ENCODE data around the gene CHPF2.

Gene CHPF2

GRCh38 chr7:151249034-151249731 lies 16.9 kb downstream of the CHPF2 start:
- Histone ChIP-seq H3K36me3 (no peaks in the 10 kb centered on the region), H3K4me1 (peaks cover 14% of the 10 kb centered on the region), H3K4me3 (ENCODE audit: low read depth, low read length) (peak overlapping the region; percentile 42), H3K27me3 (peaks cover 4% of the 10 kb centered on the region), H3K9me3 (no peaks in the 10 kb centered on the region)
- DNase-seq, result peak; percentile 66
- no peak for TF ChIP-seq CTCF (IDR thresholded peaks at IDR 0.05; ENCODE audit: low read depth, low read length)

- Histone ChIP-seq H3K4me3 (ENCODE audit: low read depth, low read length) (no peak overlapping the region), H3K4me1 (peaks cover 9% of the 10 kb centered on the region), H3K9me3 (no peaks in the 10 kb centered on the region), H3K27me3 (peaks cover 4% of the 10 kb centered on the region), H3K36me3 (no peaks in the 10 kb centered on the region)
- DNase-seq, result no peak
- no peak for TF ChIP-seq CTCF (IDR thresholded peaks at IDR 0.05; ENCODE audit: low read depth, low read length)
Observed at GRCh38 chr7:151249732-151250072, 17.4 kb downstream of the CHPF2 start.

DNA sequence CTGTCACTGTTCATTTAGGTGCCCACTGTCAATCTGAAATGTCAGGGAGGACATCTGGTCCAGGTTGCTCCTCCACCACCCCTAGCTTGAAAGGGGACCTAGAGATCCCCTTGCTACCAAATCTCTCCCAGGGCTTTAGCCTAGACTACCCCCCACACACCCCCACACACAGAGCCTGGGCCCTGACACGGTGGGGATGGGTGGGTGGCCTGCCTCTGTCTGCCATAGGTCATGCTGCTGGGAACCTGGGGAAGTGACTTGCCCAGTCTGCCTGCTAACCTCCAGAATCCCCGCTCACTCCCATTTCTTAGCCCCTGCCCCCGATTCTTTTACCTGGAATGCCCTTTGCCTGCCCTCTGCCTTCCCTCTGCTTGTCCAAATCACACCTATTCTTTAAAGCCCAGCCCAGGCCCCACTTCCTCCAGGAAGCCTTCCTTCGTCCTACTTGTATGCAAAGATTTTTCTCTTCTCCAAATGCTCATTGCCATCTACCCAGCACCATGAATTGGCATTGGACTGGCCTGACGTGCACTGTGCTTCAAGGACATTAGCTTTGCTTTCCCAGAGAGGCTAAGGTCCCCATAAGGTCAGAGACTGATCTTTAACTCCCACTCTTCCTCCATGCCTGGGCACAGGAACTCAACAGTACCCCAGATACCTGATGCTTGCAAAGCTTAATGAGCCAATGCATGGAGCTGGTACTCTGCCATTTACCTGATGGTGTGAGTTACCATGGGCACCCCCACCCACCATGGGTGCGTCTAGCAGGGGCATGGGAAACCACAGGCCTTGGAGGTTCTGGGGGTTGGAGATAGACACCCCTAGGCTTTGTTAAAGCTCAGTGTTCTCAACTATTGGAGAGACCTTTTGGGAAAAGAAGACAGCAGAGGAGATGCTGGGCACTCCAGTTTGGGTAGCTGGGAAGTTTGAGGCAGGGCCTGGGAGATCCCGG lies 18.2 kb downstream of the CHPF2 start:
- no peak for DNase-seq
- no peak for TF ChIP-seq CTCF (IDR thresholded peaks at IDR 0.05; ENCODE audit: low read depth, low read length)
- Histone ChIP-seq H3K9me3 (no peaks in the 10 kb centered on the region), H3K27me3 (no peaks in the 10 kb centered on the region), H3K4me3 (ENCODE audit: low read depth, low read length) (no peak overlapping the region), H3K4me1 (peaks cover 6% of the 10 kb centered on the region), H3K36me3 (no peaks in the 10 kb centered on the region)

GRCh38 chr7:151251328-151251688 lies 19.0 kb downstream of the CHPF2 start:
- H3K4me1 ChIP-seq, result peaks cover 6% of the 10 kb centered on the region
- no peak for DNase-seq
- no peaks in the 10 kb centered on the region for H3K9me3 ChIP-seq
- peak overlapping the region; percentile 70 for H3K4me3 ChIP-seq (ENCODE audit: low read depth, low read length)
- no peak for TF ChIP-seq CTCF (IDR thresholded peaks at IDR 0.05; ENCODE audit: low read depth, low read length)
- H3K36me3 ChIP-seq, result no peaks in the 10 kb centered on the region
- H3K27me3 ChIP-seq, result peaks cover 2% of the 10 kb centered on the region; the same call in 1 of the 2 replicates

DNA sequence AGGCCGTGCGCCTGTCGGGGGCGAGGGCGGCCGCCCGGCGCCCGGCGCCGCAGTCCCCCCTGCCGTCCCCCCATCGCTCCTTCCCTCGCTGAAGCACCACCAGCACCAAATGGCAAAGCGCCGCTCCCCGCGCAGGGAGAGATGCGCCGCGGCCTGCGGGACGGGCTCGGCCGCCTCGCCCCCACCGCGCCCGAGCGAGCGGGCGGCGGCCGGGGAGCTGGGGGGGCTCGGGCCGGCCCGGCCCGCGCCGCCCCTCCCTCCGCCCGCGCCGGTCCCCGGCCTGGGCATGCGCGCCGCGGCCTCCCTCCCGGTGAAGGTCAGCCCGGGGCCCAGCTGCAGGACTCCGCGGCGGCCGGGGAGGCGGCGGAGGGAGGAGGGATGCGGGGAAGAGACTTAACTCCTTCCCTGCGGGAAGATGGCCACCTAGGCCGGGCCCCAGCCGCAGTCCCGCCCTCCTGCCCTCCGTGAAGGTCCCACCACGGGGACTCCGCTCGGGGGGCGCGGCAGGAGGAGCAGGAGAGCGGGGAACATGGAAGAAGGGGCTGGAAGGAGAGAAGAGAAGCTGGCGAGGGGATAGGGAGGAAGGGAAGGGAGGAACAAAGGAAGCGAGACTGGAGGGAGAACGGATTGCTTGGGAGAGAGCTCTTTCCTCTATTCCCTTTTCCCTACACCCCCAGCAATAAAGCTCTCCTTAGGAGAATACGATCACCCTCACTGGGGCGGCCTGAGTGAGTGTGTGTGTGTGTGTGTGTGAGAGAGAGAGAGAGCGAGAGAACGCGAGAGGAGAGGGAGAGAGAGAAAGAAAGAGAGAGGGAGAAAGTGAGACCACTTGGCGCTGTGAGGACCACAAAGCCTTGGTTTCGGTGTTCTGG lies 19.6 kb downstream of the CHPF2 start:
- H3K4me1 ChIP-seq, result peaks cover 6% of the 10 kb centered on the region
- no peaks in the 10 kb centered on the region for H3K36me3 ChIP-seq
- H3K27me3 ChIP-seq, result peaks cover 4% of the 10 kb centered on the region; the same call in 1 of the 2 replicates
- H3K9me3 ChIP-seq, result no peaks in the 10 kb centered on the region
- H3K4me3 ChIP-seq (ENCODE audit: low read depth, low read length), result peak overlapping the region; percentile 70
- DNase-seq, result peak; percentile 74
- no peak for TF ChIP-seq CTCF (IDR thresholded peaks at IDR 0.05; ENCODE audit: low read depth, low read length)
